ENCODE measurements around the gene NUCKS1.

The NUCKS1 gene, protein sequence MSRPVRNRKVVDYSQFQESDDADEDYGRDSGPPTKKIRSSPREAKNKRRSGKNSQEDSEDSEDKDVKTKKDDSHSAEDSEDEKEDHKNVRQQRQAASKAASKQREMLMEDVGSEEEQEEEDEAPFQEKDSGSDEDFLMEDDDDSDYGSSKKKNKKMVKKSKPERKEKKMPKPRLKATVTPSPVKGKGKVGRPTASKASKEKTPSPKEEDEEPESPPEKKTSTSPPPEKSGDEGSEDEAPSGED

DNA sequence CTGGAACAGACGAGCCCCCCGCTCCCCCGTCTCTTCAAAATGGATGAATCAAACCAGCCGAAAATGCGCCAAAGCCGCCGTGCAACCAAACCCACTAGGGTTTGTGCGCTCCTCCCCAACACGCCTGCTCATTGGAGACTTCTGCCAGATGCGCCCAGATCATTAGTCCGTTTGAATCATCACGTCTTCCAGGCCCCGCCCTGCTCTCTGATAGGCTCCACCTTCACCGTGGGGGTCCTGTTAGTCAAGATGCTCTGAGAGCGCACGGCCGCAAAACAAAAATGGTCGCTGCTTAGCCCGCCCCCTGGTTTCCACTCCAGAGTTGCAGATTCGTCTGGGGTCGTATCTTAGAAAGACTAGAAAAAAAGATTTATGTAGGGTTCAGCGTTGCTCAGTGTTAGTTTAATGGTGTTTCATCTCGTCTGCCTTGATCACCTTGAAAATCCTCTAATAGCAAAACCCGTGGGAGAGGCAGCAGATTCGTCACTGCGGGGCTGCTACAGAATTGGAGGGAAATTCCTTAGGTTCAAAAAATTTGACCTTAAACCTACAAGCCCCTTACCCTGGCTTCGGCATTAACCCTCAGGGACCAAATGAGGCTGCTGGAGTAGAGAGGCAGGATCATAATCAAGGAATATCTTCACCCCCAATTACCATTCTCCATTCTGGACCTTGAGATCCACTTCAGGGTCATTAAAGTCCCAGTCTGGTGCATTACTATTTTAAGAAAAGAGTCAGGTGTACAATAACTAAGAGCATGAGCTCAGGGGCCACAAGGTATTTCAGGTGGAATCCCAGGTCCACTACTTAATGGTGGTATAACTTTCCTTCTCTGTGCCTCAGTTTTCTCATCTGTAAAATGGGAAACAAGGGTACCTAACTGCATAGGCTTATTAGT is at the start of gene NUCKS1:
Gene NUCKS1, minus strand, starts transcription at position 45 of the 898 bp plus-strand sequence. CDS start 209 bp downstream, outside the sequence.
- CTCF ChIA-PET: interaction anchor here (0.8 to 1.2 kb wide), 6 partner anchors 10 to 227 kb away, joined by 3 to 5 read pairs (median 4); partner anchors contain the start of gene RAB29
- peak; percentile 98 for DNase-seq (ENCODE audit: low read depth, low spot score)
- peak within 1 kb of the TSS; percentile 83 for H3K4me3 ChIP-seq (ENCODE audit: low read depth, low read length)
- TF ChIP-seq, protein P1, sequence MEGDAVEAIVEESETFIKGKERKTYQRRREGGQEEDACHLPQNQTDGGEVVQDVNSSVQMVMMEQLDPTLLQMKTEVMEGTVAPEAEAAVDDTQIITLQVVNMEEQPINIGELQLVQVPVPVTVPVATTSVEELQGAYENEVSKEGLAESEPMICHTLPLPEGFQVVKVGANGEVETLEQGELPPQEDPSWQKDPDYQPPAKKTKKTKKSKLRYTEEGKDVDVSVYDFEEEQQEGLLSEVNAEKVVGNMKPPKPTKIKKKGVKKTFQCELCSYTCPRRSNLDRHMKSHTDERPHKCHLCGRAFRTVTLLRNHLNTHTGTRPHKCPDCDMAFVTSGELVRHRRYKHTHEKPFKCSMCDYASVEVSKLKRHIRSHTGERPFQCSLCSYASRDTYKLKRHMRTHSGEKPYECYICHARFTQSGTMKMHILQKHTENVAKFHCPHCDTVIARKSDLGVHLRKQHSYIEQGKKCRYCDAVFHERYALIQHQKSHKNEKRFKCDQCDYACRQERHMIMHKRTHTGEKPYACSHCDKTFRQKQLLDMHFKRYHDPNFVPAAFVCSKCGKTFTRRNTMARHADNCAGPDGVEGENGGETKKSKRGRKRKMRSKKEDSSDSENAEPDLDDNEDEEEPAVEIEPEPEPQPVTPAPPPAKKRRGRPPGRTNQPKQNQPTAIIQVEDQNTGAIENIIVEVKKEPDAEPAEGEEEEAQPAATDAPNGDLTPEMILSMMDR (IDR thresholded peaks at IDR 0.05; ENCODE audit: insufficient read depth, low read length, missing control alignments): peak; percentile 0
- POLR2A ChIA-PET: no interaction called here

DNA sequence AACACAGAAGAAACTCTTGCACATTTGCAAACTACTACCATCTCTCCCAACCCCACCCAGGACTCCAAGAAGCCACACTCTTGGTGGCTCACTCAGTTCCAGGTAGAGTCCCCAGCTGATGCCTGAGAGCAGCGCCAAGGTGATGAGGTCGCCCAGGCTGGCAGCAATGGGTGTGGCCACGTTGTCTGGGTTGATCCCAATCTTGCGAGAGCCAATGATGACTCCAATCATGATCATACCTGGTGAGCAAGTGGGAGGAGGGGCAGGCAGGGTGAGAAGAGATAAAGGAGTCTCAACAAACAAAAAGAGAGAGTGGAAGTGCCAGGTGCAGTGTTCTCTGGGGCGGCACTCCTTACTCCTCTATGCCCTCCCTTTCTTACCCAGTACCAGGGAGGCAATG is 48.6 kb upstream of the NUCKS1 start:
- TF ChIP-seq, protein P1 (IDR thresholded peaks at IDR 0.05; ENCODE audit: insufficient read depth, low read length, missing control alignments): no peak
- CTCF ChIA-PET: interaction anchor here (2.9 to 15.0 kb wide), 2 partner anchors 109 to 183 kb away, joined by 9 to 417 read pairs; no protein-coding TSS in a partner anchor
- POLR2A ChIA-PET: no interaction called here
- no peak for DNase-seq (ENCODE audit: low read depth, low spot score)
- no peak overlapping the region for H3K4me3 ChIP-seq (ENCODE audit: low read depth, low read length)

DNA sequence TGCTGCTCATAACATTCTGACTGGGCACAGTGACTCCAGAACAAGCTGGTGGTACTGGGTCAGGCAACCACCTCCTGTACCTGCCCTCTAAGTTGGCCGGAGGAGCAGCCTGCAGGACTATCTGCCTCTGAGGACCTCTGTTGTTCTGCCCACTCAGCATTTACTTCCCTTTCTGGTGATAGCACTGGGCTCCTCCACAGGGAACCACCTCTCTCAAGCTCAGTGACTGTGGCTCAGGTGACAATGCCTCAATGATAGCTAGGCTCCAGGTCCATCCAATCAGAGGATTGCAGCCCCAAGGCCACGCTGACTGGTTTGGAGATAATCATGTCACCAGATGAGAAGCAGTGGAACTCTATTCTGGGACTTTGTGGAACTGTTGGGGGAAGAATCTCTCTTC is 47.2 kb upstream of the NUCKS1 start:
- ChIA-PET POLR2A (no interaction called here), CTCF (interaction anchor here (1.0 to 15.0 kb wide), 5 partner anchors 9 to 184 kb away, joined by 3 to 417 read pairs (median 9); no protein-coding TSS in a partner anchor)
- DNase-seq (ENCODE audit: low read depth, low spot score): no peak
- no peak overlapping the region for H3K4me3 ChIP-seq (ENCODE audit: low read depth, low read length)
- TF ChIP-seq, protein P1 (IDR thresholded peaks at IDR 0.05; ENCODE audit: insufficient read depth, low read length, missing control alignments): no peak

DNA sequence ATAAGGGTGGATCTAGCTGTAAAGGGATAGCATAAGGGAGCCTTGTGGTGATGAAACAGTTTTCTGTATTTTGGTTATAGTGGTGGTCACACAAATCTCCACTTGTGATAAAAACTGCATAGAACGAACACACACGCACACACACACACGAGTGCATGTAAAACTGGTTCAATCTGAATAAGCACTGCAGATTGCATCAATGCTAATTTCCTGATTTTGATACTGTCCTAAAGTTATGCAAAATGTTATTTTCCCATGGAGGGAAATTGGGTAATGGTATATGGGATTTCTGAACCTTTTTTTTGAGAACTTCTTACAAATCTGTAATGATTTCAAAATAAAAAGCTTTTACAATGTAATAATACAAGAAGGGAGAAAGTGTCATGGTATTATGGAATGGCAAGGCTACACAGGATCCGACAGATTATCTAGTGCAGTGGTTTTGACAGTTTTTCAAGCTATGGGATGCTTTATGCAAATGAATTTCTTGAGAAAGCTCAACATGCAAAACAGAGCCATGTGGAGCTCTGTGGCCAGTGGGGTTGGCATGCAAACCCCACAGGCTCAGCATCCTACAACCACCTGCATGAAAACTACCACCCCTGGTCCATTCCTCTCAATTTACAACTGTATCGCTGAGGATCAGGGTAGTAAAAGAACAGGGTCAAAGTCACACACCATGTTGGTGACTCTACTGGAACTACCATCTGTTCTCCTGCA is 44.2 kb upstream of the NUCKS1 start:
- no peak overlapping the region for H3K4me3 ChIP-seq (ENCODE audit: low read depth, low read length)
- POLR2A ChIA-PET: interaction anchor here (0.6 kb wide), 1 partner anchor 183 kb away, joined by 3 read pairs; no protein-coding TSS in a partner anchor
- no peak for DNase-seq (ENCODE audit: low read depth, low spot score)
- CTCF ChIA-PET: interaction anchor here (0.9 to 15.0 kb wide), 8 partner anchors 11 to 187 kb away, joined by 3 to 417 read pairs (median 45); no protein-coding TSS in a partner anchor
- TF ChIP-seq, protein P1 (IDR thresholded peaks at IDR 0.05; ENCODE audit: insufficient read depth, low read length, missing control alignments): no peak

DNA sequence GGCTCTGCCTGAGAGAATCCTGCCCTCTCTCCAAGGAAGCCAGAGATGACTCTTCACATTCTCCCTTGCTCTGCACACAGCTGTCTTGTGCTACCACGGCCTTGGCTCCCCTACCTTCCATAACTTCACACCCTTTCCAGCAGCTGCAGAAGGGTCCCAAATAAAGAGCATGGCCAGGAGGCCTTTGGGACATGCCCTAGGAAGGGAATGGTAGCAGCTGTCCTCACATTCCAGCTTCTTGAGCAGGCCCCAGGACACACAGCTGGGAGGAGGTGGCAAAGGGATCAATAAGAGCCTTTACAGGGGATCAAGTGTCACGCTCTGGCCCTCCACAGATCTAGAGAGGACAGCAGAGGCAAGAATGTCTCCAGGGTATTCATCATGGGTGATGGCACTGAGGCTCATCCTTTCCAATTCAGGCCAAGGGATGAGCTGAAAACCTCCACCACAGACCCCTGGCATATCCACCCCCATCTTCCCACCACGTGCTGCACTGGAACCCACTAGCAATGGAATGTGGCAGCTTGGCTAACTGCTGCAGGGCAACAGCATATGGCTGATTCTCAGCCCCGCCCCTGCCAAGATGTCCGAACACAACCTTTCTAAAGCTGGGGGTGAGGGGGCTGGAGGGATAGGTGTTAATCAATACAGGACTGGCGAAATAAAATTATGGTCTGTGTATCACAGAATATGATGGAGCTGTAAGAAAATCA is 43.1 kb upstream of the NUCKS1 start:
- POLR2A ChIA-PET: no interaction called here
- DNase-seq (ENCODE audit: low read depth, low spot score): no peak
- CTCF ChIA-PET: interaction anchor here (0.6 to 15.0 kb wide), 18 partner anchors 9 to 318 kb away, joined by 3 to 417 read pairs (median 15); partner anchors contain the start of gene RAB29
- no peak overlapping the region for H3K4me3 ChIP-seq (ENCODE audit: low read depth, low read length)
- TF ChIP-seq, protein P1 (IDR thresholded peaks at IDR 0.05; ENCODE audit: insufficient read depth, low read length, missing control alignments): no peak
